ENCODE results near the gene OR51V1.

DNA sequence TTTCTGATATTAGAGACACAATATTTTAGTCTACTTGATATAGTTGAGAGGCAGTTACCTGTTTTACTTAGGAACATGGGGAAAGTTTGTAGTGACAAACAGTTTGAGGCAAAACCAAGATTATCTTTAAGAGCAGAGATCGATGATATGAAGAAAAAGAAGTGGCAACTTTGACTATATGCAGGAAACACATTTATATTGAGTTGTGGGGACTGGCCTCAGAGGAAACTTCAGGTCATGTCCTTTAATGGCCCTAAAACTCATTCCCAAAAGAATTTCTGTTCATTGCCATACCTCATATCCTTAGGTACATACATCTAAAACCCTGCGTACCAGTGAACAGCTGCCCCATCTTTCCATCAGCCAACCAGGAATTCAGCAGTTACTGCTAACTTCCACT is 44.7 kb upstream of the OR51V1 start:
- TF ChIP-seq, protein P1, sequence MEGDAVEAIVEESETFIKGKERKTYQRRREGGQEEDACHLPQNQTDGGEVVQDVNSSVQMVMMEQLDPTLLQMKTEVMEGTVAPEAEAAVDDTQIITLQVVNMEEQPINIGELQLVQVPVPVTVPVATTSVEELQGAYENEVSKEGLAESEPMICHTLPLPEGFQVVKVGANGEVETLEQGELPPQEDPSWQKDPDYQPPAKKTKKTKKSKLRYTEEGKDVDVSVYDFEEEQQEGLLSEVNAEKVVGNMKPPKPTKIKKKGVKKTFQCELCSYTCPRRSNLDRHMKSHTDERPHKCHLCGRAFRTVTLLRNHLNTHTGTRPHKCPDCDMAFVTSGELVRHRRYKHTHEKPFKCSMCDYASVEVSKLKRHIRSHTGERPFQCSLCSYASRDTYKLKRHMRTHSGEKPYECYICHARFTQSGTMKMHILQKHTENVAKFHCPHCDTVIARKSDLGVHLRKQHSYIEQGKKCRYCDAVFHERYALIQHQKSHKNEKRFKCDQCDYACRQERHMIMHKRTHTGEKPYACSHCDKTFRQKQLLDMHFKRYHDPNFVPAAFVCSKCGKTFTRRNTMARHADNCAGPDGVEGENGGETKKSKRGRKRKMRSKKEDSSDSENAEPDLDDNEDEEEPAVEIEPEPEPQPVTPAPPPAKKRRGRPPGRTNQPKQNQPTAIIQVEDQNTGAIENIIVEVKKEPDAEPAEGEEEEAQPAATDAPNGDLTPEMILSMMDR (IDR thresholded peaks at IDR 0.05) = no peak
- TF ChIP-seq POLR2A (IDR thresholded peaks at IDR 0.05) = no peak
